GM12878 (cell line): ENCODE data around the gene FCHSD2. TPM values are rescaled to one million over a fixed set of nuclear protein-coding genes. Genes with fewer than 3 reads are reported as not detected.

Experiments used
- ATAC-seq: fragments of 200-7000 bp; cut with Tn5 transposase; 3 replicates; pipeline ENCODE4 v1.9.1; 2020; ENCODE audit warnings: mild to moderate bottlenecking, moderate library complexity
- BruUV-seq: library from RNA; stranded (reverse); fragments of 400-500 nt; replicated peaks from 2 replicates; lab custom pipeline; 2021; lab: Mats Ljungman, UMichigan
- CTCF ChIA-PET: fragments of 300-600 bp; sonication (Branson Sonifier 250); formaldehyde crosslinking; extraction: SDS; loops from one replicate; lab custom pipeline; 2021; ENCODE audit warnings: inconsistent platforms; lab: Yijun Ruan, JAX
- POLR2A ChIA-PET: fragments of 350-600 bp; formaldehyde crosslinking; extraction: SDS; loops from one replicate; lab custom pipeline; 2021; ENCODE audit warnings: inconsistent platforms; lab: Charles Lee
- RAD21 ChIA-PET: fragments of 300-600 bp; sonication (Branson Sonifier 250); formaldehyde crosslinking; loops from one replicate; lab custom pipeline; 2023; ENCODE audit warnings: antibody characterized with exemption; ENCODE audit not compliant: unreplicated experiment; lab: Charles Lee
- SMC1A ChIA-PET: fragments of 300-600 bp; sonication (Branson Sonifier 250); formaldehyde crosslinking; loops from one replicate; lab custom pipeline; 2023; ENCODE audit not compliant: unreplicated experiment, uncharacterized antibody; lab: Charles Lee
- DNase-seq: peaks from one replicate; pipeline ENCODE4 v3.0.0-alpha.2; 2011; ENCODE audit warnings: low read depth, low spot score
- FAIRE-seq: peaks from 3 replicates; lab custom pipeline; 2011; peaks lifted over from hg19 to GRCh38; lab: Jason Lieb, UNC
- H2AFZ ChIP-seq: 2 replicates; pipeline ENCODE4 v1.6.0; 2011; ENCODE audit warnings: low read depth, low read length, control low read depth; ENCODE audit not compliant: control insufficient read depth
- H3K27ac ChIP-seq: 2 replicates; pipeline ENCODE4 v1.5.1; 2011; ENCODE audit warnings: control low read depth; ENCODE audit not compliant: control insufficient read depth, insufficient read depth
- H3K27me3 ChIP-seq, 2 experiments: replicated peaks in 1 of 2; 2 replicates each; pipeline versions ENCODE4 v1.6.0 to v1.6.1; 2011; ENCODE audit warnings: low read length in 1 of 2; ENCODE audit not compliant: control insufficient read depth in 2 of 2, insufficient read depth in 2 of 2
- H3K36me3 ChIP-seq, 2 experiments: 2 replicates each; pipeline ENCODE4 v1.5.1; 2011; ENCODE audit warnings: low read length in 1 of 2; ENCODE audit not compliant: control insufficient read depth in 2 of 2, insufficient read depth in 2 of 2
- H3K4me1 ChIP-seq: 2 replicates; pipeline ENCODE4 v1.6.1; 2011; ENCODE audit warnings: mild to moderate bottlenecking, low read length, moderate library complexity, mixed read lengths; ENCODE audit not compliant: control insufficient read depth, insufficient read depth
- H3K4me2 ChIP-seq: 2 replicates; pipeline ENCODE4 v1.6.0; 2011; ENCODE audit warnings: control low read depth; ENCODE audit not compliant: control insufficient read depth, insufficient read depth
- H3K4me3 ChIP-seq: fragments of 200-600 bp; sonication (generic); 2 replicates; pipeline ENCODE4 v1.5.1; 2016
- H3K79me2 ChIP-seq: 2 replicates; pipeline ENCODE4 v1.6.0; 2011; ENCODE audit warnings: low read length; ENCODE audit not compliant: control insufficient read depth, insufficient read depth
- H3K9ac ChIP-seq: 2 replicates; pipeline ENCODE4 v1.8.0; 2011; ENCODE audit warnings: low read length, control low read depth, mixed read lengths; ENCODE audit not compliant: control insufficient read depth, insufficient read depth
- H3K9me3 ChIP-seq: replicated peaks from 3 replicates; pipeline ENCODE4 v1.5.1; 2011; ENCODE audit warnings: mild to moderate bottlenecking, low read length; ENCODE audit not compliant: control insufficient read depth, insufficient read depth
- H4K20me1 ChIP-seq: 2 replicates; pipeline ENCODE4 v1.6.0; 2011; ENCODE audit not compliant: control insufficient read depth, insufficient read depth
- ASH2L ChIP-seq: fragments of 300-600, 200-600 bp; sonication (generic); IDR thresholded peaks from 2 replicates; pipeline ENCODE4 v1.6.1; 2017; ENCODE audit warnings: low read depth, mild to moderate bottlenecking, borderline replicate concordance
- GATAD2B ChIP-seq: fragments of 450-650 bp; conservative IDR thresholded peaks from 2 replicates; pipeline ENCODE4 v1.6.1; 2017; ENCODE audit warnings: low read depth, mild to moderate bottlenecking, moderate library complexity
- IRF3 ChIP-seq: fragments of 450-650 bp; IDR thresholded peaks from 2 replicates; pipeline ENCODE4 v1.6.1; 2014; ENCODE audit warnings: mild to moderate bottlenecking
- NFIC ChIP-seq: IDR thresholded peaks from 2 replicates; pipeline ENCODE4 v1.6.1; 2012; ENCODE audit warnings: low read depth, mild to moderate bottlenecking, inconsistent platforms, low read length, moderate library complexity
- NFYB ChIP-seq: IDR thresholded peaks from 2 replicates; pipeline ENCODE4 v1.6.1; 2011; ENCODE audit warnings: low read depth, mild to moderate bottlenecking, low read length, improper control_type of control experiment, moderate library complexity; ENCODE audit not compliant: insufficient read depth
- PKNOX1 ChIP-seq: fragments of 450-650 bp; IDR thresholded peaks from 2 replicates; pipeline ENCODE4 v1.6.1; 2016; ENCODE audit warnings: mild to moderate bottlenecking
- TCF12 ChIP-seq: IDR thresholded peaks from 2 replicates; pipeline ENCODE4 v1.6.1; 2011; ENCODE audit warnings: low read depth, mild to moderate bottlenecking, low read length
- TCF7 ChIP-seq: IDR thresholded peaks from 2 replicates; pipeline ENCODE4 v1.6.1; 2014; ENCODE audit warnings: antibody characterized with exemption, borderline replicate concordance
- WRNIP1 ChIP-seq: IDR thresholded peaks from 2 replicates; pipeline ENCODE4 v1.6.1; 2011; ENCODE audit warnings: low read depth, low read length, improper control_type of control experiment, borderline replicate concordance
- ZNF217 ChIP-seq: fragments of 450-650 bp; IDR thresholded peaks from 2 replicates; pipeline ENCODE4 v1.6.1; 2017; ENCODE audit warnings: antibody characterized with exemption, mild to moderate bottlenecking
- WGBS: methylation state at CpG from one replicate; pipeline ENCODE4 v1.1.6; 2016; ENCODE audit warnings: low lambda C conversion rate; ENCODE audit not compliant: insufficient replicate concordance, insufficient coverage; ENCODE audit errors: missing lambda C conversion rate; 5-methylcytosine and 5-hydroxymethylcytosine counted together
- in situ Hi-C: fragments of 300-500 bp; cut with MboI; formaldehyde crosslinking; loops from 9 replicates; pipeline ENCODE4 v1.14.3; 2018; ENCODE audit warnings: mixed read lengths
- intact Hi-C: fragments of 100-400 bp; cut with micrococcal nuclease; formaldehyde crosslinking; loops from one replicate; pipeline ENCODE4 v1.14.2; 2022; ENCODE audit not compliant: unreplicated experiment
- polyA plus RNA-seq, 11 experiments: library from polyadenylated mRNA; depleted of rRNA in 4 of 11; unstranded in 6 of 11; stranded (reverse) in 5 of 11; fragments of >200 nt; fragmentation: Nextera tagmentation in 4 of 11; fragmentation: Illumina TruSeq in 1 of 11; extraction: Ambion mirVana in 4 of 11; extraction: Trizol in 1 of 11; gene quantifications; 1 replicate in 1 of 11; 2 replicates in 10 of 11; pipeline versions ENCODE4 v1.2.1 to v1.2.3, GENCODE V29; 2011 to 2016; ENCODE audit warnings: inconsistent platforms in 2 of 11, missing spikeins in 2 of 11, low read depth in 1 of 11
- total RNA-seq, 4 experiments: library from RNA; depleted of rRNA in 3 of 4; stranded (reverse); fragments of >200 nt in 3 of 4; fragmentation: Illumina TruSeq in 1 of 4; extraction: Trizol in 1 of 4; gene quantifications; 2 replicates each; pipeline versions ENCODE4 v1.2.1 to v1.2.3, GENCODE V29; 2013 to 2021
- TF ChIP-seq, protein P1 (sequence below): fragments of 450-650 bp; conservative IDR thresholded peaks from 2 replicates; pipeline ENCODE4 v1.6.1; 2017; ENCODE audit warnings: mild to moderate bottlenecking, moderate library complexity
- TF ChIP-seq, protein P2 (sequence below): IDR thresholded peaks from 2 replicates; pipeline ENCODE4 v1.6.1; 2011; ENCODE audit warnings: low read depth, mild to moderate bottlenecking, low read length, moderate library complexity, borderline replicate concordance; ENCODE audit errors: extremely low read depth

The FCHSD2 gene
- total and polyA plus RNA-seq, 10 of the 15 experiments (the other 5 are each of a cell fraction or from before 2014, with no cell fraction given): 13.2 to 89.8 (median 47.8) TPM

GRCh38 chr11:73140213-73141030, 1.7 kb downstream of the FCHSD2 start:
- in situ Hi-C loops: no loop called here
- POLR2A ChIA-PET: interaction anchor here (1.1 to 18.6 kb wide), 2 partner anchors 22 to 35 kb away, joined by 3 to 384 read pairs; no protein-coding TSS in a partner anchor
- Histone ChIP-seq H3K9ac (peak overlapping the region; percentile 82), H3K27me3 (no peaks in the 10 kb centered on the region), H3K36me3 (peaks cover 0 to 17% of the 10 kb centered on the region in 2 experiments; a peak in 3 of 4 replicates), H2AFZ (peak overlapping the region; percentile 26; the same call in 1 of the 2 replicates), H3K9me3 (no peaks in the 10 kb centered on the region), H3K4me2 (peak overlapping the region; percentile 85), H3K4me1 (peaks cover 23% of the 10 kb centered on the region), H3K4me3 (peak overlapping the region; percentile 90), H3K27ac (peak overlapping the region; percentile 99), H4K20me1 (peaks cover 3% of the 10 kb centered on the region; the same call in 1 of the 2 replicates), H3K79me2 (peaks cover 72% of the 10 kb centered on the region)
- CTCF ChIA-PET: interaction anchor here (1.1 to 8.9 kb wide), 4 partner anchors 17 to 213 kb away, joined by 3 to 98 read pairs (median 10); no protein-coding TSS in a partner anchor
- no peak for TF ChIP-seq TCF12
- TF ChIP-seq ZNF217: no peak
- TF ChIP-seq WRNIP1: peak; percentile 54; the same call in 1 of the 2 replicates
- TF ChIP-seq, protein P1, sequence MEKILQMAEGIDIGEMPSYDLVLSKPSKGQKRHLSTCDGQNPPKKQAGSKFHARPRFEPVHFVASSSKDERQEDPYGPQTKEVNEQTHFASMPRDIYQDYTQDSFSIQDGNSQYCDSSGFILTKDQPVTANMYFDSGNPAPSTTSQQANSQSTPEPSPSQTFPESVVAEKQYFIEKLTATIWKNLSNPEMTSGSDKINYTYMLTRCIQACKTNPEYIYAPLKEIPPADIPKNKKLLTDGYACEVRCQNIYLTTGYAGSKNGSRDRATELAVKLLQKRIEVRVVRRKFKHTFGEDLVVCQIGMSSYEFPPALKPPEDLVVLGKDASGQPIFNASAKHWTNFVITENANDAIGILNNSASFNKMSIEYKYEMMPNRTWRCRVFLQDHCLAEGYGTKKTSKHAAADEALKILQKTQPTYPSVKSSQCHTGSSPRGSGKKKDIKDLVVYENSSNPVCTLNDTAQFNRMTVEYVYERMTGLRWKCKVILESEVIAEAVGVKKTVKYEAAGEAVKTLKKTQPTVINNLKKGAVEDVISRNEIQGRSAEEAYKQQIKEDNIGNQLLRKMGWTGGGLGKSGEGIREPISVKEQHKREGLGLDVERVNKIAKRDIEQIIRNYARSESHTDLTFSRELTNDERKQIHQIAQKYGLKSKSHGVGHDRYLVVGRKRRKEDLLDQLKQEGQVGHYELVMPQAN: no peak
- TF ChIP-seq IRF3: no peak
- no peak for TF ChIP-seq GATAD2B
- no peak for TF ChIP-seq ASH2L
- TF ChIP-seq TCF7: no peak
- TF ChIP-seq PKNOX1: peak; percentile 72
- TF ChIP-seq NFYB: no peak
- TF ChIP-seq, protein P2, sequence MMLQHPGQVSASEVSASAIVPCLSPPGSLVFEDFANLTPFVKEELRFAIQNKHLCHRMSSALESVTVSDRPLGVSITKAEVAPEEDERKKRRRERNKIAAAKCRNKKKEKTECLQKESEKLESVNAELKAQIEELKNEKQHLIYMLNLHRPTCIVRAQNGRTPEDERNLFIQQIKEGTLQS: no peak
- no peak for TF ChIP-seq NFIC
- DNase-seq (no peak), FAIRE-seq (peak; percentile 57), ATAC-seq (no peak)
- SMC1A ChIA-PET: interaction anchor here (0.6 to 37.3 kb wide), 6 partner anchors 12 to 216 kb away, joined by 3 to 926 read pairs (median 4); no protein-coding TSS in a partner anchor
- WGBS: under 1% methylated on average over 26 of the region's 26 CpGs
- no TSS peak for BruUV-seq
- intact Hi-C loops: no loop called here
- RAD21 ChIA-PET: interaction anchor here (0.7 to 22.1 kb wide), 5 partner anchors 9 to 189 kb away, joined by 3 to 441 read pairs (median 8); no protein-coding TSS in a partner anchor
